GDM1 (cell line): Measurements from ENCODE around the gene ZNF622.

ENCODE experiments used
- DNase-seq: peaks from one replicate; lab custom pipeline; 2025; lab: John Stamatoyannopoulos, UW

Gene ZNF622

DNA sequence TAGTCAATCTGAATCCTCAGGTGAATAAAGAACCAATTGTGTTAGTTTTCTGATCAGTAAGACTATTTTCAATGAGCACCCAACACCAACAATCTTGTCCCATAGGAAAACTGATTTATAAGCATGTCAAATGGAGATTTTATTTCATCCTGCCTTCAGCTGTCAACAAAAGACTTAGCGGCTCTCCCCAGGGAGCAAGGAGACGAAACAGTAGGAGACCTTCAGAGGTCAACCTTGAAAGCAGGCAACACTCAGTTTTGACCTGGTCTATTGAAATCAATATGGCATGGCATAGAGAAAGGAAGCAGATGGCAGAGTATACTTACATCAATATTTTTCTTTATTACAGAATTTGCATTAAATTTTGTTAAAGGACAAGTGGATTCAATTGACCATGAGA, 34.1 kb downstream of the ZNF622 start:
- no peak for DNase-seq

GRCh38 chr5:16430349-16431089, 35.1 kb downstream of the ZNF622 start:
- DNase-seq = no peak

- no peak for DNase-seq
These were observed 37.2 kb downstream of the ZNF622 start for GRCh38 chr5:16428359-16428758.

DNA sequence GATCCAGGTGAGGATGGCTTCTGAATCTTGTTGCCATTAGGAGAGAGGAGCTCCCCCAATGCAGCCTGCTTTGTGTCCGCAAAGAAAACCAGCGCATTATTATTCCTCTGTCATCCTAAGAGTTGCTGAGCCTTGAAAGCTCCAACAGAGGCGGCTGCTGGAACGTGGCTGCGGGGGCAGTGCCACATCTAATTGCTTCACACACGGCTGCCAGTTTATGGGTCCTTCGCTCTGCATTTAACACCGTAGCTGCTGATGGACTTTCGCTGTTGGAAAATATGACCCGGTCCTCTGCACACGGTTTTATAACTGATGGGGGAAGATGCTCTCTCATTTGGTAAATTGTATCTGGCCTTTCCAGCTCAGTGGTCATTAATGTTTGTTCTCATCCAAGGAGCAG, 38.0 kb downstream of the ZNF622 start:
- DNase-seq = no peak

- DNase-seq = no peak
These were observed 47.1 kb downstream of the ZNF622 start for GRCh38 chr5:16418471-16418922.

- no peak for DNase-seq
These were observed 48.1 kb downstream of the ZNF622 start for GRCh38 chr5:16417398-16418074.

DNA sequence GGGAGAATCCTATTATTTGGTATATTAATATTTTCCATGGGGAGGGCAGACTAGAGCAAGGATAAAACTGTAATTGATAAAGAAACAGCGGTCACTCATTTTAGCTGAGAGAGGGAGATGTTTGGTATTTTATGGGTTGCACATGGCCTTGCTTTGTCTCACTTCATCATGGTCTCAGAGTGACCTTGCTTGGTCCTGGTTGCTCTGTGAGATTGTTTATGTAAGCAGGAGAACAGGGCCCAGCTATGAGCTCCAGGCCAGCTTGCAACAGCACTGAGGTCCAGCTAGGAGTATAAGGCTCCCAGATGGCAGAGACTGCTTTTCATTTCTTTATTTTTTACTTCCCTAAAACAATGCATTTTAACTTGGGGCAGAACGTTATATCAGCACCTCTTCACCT, 50.7 kb downstream of the ZNF622 start:
- DNase-seq = no peak

DNA sequence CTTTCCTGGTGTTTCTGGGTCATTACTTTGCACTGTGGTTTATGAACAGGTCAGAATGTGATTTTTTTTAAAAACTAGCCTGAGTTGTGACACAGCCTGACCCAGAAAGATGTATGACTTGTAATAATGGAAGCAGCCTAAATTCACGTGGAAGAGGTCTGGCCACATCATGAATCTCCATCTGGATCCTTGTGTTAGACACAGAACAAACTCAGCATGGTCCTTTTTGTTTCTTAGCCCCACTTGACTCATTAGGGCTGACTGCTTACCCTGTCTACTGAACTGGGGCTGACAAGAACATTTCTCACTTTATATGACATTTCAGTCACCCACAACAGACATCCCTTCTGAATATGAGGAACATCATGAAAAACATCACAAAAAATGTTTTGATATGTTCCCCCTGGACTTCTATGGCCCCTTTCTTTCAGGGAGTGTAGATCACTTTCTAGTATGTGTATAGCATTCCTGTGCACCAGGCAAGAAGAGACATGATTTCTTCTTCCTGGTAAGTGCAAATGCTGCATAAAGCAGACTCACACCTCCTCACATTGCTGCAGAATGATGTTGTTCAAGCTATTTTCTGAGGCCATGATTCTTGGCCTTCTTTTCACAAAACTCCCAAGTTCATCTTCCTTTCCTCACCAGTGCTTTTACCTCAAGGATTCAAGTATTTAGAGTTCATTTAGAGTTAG, 52.3 kb downstream of the ZNF622 start:
- no peak for DNase-seq

DNA sequence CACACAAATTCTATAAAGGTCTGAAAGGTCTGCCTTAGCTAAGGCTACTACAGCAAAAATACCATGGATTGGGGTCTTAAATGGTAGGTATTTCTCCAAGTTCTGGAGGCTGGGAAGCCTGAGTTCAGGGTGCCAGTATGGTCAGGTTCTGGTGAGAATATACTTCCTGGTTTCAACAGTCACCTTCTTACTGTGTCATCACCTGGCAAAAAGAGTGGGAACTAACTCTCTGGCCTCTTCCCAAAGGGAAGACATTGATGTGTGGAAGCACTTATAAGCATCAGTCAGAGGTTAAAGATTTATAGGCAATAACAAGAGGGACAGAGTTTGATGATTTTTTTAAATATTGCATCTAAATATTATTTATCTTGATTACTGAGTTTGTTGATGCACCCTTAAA, 53.0 kb downstream of the ZNF622 start:
- no peak for DNase-seq

DNA sequence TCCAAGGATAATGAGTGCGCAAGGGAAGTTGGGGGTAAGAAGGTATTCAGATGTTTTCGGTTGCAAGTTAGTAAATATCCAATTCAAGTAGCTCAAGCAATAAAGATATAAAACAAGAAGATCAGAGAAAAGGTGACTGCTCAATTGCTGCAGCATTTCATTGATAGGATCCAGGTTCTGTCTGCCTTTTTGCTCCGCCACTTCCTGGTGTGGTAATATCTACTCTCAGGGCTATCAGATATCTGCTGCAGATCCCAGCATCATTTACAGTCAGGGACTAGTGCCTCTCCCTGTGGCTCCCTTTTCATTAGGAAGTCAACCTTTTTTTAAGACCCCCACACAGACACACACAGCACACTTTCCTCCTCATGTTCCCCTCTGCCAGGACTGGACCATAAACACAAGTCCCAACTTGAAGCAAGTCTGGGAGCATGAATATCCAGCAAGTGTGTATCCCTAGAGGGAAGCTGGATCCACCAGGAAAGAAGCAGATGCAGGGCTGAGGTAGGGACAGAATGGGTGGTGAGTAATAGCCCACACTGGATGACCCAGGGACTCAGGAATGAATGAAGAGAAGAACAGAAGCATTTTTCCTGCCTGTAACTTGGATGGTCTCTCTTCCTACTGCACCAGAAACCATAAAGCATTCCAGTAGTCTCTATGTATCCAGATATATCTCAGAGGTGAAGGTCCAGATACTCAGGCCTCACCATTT, 53.7 kb downstream of the ZNF622 start:
- no peak for DNase-seq

GRCh38 chr5:16411235-16411634, 54.4 kb downstream of the ZNF622 start:
- no peak for DNase-seq

- no peak for DNase-seq
These were observed 55.3 kb downstream of the ZNF622 start for GRCh38 chr5:16410338-16410737.

DNA sequence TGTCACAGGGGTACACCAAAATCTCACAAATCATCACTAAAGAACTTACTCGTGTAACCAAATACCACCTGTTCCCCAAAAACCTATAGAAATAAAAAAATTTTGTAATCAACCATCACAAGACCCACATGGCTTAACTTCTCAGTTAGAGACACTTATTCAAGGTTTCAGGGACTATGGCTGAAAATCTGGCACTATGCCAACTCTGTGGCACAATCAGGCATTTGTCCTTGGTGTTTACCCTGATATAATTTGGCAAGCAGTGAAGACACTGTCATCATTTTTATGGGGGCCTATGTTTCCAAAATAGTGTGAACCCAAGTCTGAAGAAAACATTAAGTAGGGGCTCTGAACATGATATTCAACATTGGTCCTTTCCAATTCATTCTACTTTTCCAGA, 59.0 kb downstream of the ZNF622 start:
- DNase-seq = no peak

GRCh38 chr5:16406023-16406422, 59.6 kb downstream of the ZNF622 start:
- DNase-seq = no peak
